ENCODE measurements around the gene MTMR3.

DNA sequence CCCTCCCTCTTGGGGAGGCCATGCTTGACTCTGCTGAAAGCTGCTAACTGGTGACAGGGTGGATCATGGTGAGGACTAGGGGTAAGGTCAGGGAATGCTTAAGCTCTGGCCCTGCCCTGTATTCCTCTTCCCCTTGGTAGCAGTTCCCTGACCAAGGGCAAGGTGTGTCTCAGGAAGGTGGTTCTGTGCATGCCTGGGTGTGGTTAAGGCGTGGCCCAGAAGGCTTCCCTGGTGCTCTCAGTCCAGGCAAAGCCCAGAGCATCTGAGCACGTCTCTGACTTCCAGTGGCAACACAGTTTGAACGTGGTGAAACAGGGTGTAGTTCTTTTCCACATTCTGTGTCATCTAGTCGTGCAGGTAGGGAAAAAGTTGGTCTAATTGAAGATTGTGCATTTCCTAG is 144.2 kb downstream of the MTMR3 start:
- TF ChIP-seq, protein P1, sequence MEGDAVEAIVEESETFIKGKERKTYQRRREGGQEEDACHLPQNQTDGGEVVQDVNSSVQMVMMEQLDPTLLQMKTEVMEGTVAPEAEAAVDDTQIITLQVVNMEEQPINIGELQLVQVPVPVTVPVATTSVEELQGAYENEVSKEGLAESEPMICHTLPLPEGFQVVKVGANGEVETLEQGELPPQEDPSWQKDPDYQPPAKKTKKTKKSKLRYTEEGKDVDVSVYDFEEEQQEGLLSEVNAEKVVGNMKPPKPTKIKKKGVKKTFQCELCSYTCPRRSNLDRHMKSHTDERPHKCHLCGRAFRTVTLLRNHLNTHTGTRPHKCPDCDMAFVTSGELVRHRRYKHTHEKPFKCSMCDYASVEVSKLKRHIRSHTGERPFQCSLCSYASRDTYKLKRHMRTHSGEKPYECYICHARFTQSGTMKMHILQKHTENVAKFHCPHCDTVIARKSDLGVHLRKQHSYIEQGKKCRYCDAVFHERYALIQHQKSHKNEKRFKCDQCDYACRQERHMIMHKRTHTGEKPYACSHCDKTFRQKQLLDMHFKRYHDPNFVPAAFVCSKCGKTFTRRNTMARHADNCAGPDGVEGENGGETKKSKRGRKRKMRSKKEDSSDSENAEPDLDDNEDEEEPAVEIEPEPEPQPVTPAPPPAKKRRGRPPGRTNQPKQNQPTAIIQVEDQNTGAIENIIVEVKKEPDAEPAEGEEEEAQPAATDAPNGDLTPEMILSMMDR (IDR thresholded peaks at IDR 0.05 in 4 of 5, conservative IDR thresholded peaks at IDR 0.05 in 1 of 5): no peak
- no peak for TF ChIP-seq POLR2A (IDR thresholded peaks at IDR 0.05)

Data from gastrocnemius medialis (tissue), 4 donors.